HAP-1 (cell line): Measurements from ENCODE around the gene FNBP1.

Experiments used
- DNase-seq, 2 experiments: peaks; one replicate each; pipeline ENCODE4 v3.0.0-alpha.2; 2016 to 2020; ENCODE audit warnings: low spot score in 2 of 2
- H3K27me3 ChIP-seq: fragments of 250-450 bp; sonication (Bioruptor Pico); 2 replicates; pipeline ENCODE4 v1.5.1; 2020; ENCODE audit warnings: low read depth, mild to moderate bottlenecking, moderate library complexity
- H3K36me3 ChIP-seq: fragments of 250-450 bp; sonication (Bioruptor Pico); replicated peaks from 2 replicates; pipeline ENCODE4 v1.5.1; 2020; ENCODE audit warnings: mild to moderate bottlenecking
- H3K4me1 ChIP-seq: fragments of 250-450 bp; sonication (Bioruptor Pico); 2 replicates; pipeline ENCODE4 v1.5.1; 2020; ENCODE audit warnings: mild to moderate bottlenecking
- H3K4me3 ChIP-seq: fragments of 250-450 bp; sonication (Bioruptor Pico); 2 replicates; pipeline ENCODE4 v1.5.1; 2020; ENCODE audit warnings: mild to moderate bottlenecking, moderate library complexity
- H3K9me3 ChIP-seq: fragments of 250-450 bp; sonication (Bioruptor Pico); 2 replicates; pipeline ENCODE4 v1.5.1; 2020; ENCODE audit warnings: mild to moderate bottlenecking, moderate library complexity
- in situ Hi-C: fragments of 300-500 bp; cut with MboI; formaldehyde crosslinking; loops from 3 replicates; pipeline ENCODE4 v1.14.3; 2020; ENCODE audit warnings: low sequenced_read_pairs, inconsistent platforms, mixed read lengths

FNBP1 gene

DNA sequence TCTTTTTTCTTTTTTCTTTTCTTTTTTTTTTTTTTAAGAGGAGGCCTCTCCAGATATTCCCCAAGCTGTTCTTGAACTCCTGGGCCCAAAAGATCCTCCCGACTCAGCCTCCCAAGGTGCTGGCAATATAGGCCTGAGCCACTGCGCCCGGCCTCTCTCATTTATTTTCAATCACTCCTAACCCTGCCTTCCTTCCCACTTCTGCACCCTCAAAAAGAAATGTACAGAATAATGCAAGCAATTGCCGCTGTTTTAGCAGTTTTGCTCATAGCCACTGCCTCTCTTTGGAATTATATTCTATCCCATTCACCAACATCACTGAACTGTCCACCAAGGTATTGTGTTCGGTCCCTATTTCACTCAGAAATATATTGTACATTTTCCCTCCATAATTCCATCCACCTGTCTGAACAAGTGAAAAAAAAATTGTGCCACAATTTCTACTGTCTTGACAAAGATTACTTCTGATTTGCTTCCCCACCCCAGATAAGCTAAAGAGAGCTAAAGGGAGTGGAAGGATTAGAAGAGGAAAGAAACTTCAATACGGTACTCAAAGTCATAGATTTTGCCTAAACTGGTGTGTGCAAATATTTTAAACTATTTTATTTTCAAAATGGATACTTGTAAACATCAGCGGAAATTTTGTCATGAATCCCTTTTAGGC lies 1.9 kb downstream of the FNBP1 start:
- Histone ChIP-seq H3K4me1 (peaks cover 30% of the 10 kb centered on the region), H3K36me3 (no peaks in the 10 kb centered on the region), H3K9me3 (no peaks in the 10 kb centered on the region), H3K4me3 (peak overlapping the region; percentile 56), H3K27me3 (no peaks in the 10 kb centered on the region)
- DNase-seq, result no peak
- in situ Hi-C loops, result no loop called here

DNA sequence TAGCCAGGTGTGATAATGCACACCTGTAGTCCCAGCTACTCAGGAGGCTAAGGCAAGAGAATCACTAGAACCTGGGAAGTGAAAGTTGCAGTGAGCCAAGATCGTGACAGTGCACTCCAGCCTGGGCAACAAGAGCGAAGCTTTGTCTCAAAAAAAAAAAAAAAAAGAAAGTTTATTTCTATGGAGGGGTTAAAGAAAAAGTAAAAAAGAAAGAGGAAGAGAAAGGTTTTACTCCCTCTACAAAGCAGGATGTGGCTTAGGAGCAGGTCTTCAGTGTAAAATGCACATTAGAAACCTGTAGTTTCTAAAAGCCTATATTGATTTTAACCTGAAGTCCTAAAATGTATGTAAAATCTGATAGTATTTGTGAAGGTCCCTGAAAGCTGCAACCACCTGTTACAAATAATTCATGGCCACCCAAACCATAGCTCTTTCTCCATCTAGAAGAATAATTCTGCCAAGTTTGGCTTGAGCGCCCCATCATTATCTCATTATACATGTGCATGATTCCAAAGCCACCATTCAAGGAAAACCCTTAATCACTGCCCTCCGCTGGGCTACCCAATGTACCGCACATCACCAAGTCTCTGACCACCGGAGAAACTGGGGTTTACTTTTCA lies 3.4 kb downstream of the FNBP1 start:
- in situ Hi-C loops, result no loop called here
- Histone ChIP-seq H3K4me1 (peaks cover 23% of the 10 kb centered on the region), H3K36me3 (no peaks in the 10 kb centered on the region), H3K4me3 (no peak overlapping the region), H3K9me3 (no peaks in the 10 kb centered on the region), H3K27me3 (no peaks in the 10 kb centered on the region)
- DNase-seq, result peak in 1 of 2 experiments; percentile 43

DNA sequence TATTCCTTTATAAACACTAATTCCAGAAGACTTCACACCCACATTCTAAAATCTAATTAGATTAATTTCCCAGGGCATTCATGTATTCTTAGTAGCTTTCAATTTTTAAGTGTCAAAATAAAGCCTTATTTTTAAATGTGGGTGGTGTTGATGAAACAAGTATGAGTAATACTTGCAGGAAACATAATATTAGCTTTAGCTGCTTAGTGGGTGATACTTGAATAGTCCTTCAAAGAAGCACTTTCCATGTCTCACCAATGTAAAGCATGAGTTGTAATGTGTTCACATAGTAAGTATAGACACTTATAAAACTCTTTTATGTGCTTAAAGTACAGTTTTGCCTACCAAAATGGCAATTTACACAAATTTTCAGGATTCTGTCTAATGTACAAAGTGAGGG lies 6.9 kb downstream of the FNBP1 start:
- peaks cover 7% of the 10 kb centered on the region for H3K4me1 ChIP-seq
- DNase-seq, result no peak
- H3K27me3 ChIP-seq, result no peaks in the 10 kb centered on the region
- no peaks in the 10 kb centered on the region for H3K9me3 ChIP-seq
- no peak overlapping the region for H3K4me3 ChIP-seq
- in situ Hi-C loops, result no loop called here
- H3K36me3 ChIP-seq, result no peaks in the 10 kb centered on the region

- peaks cover under 1% of the 10 kb centered on the region; the same call in 1 of the 2 replicates for H3K4me1 ChIP-seq
- no peaks in the 10 kb centered on the region for H3K36me3 ChIP-seq
- no peak overlapping the region for H3K4me3 ChIP-seq
- in situ Hi-C loops, result no loop called here
- DNase-seq, result no peak
- H3K27me3 ChIP-seq, result no peaks in the 10 kb centered on the region
- H3K9me3 ChIP-seq, result no peaks in the 10 kb centered on the region
Observed at GRCh38 chr9:130034570-130034969, 8.4 kb downstream of the FNBP1 start.

GRCh38 chr9:130030651-130031127 lies 12.3 kb downstream of the FNBP1 start:
- H3K27me3 ChIP-seq, result no peaks in the 10 kb centered on the region
- H3K36me3 ChIP-seq, result no peaks in the 10 kb centered on the region
- DNase-seq, result no peak
- in situ Hi-C loops, result no loop called here
- no peaks in the 10 kb centered on the region for H3K4me1 ChIP-seq
- no peaks in the 10 kb centered on the region for H3K9me3 ChIP-seq
- no peak overlapping the region for H3K4me3 ChIP-seq

GRCh38 chr9:130029223-130029973 lies 13.6 kb downstream of the FNBP1 start:
- DNase-seq, result no peak
- H3K4me3 ChIP-seq, result no peak overlapping the region
- H3K36me3 ChIP-seq, result no peaks in the 10 kb centered on the region
- in situ Hi-C loops, result no loop called here
- no peaks in the 10 kb centered on the region for H3K4me1 ChIP-seq
- H3K27me3 ChIP-seq, result no peaks in the 10 kb centered on the region
- no peaks in the 10 kb centered on the region for H3K9me3 ChIP-seq

DNA sequence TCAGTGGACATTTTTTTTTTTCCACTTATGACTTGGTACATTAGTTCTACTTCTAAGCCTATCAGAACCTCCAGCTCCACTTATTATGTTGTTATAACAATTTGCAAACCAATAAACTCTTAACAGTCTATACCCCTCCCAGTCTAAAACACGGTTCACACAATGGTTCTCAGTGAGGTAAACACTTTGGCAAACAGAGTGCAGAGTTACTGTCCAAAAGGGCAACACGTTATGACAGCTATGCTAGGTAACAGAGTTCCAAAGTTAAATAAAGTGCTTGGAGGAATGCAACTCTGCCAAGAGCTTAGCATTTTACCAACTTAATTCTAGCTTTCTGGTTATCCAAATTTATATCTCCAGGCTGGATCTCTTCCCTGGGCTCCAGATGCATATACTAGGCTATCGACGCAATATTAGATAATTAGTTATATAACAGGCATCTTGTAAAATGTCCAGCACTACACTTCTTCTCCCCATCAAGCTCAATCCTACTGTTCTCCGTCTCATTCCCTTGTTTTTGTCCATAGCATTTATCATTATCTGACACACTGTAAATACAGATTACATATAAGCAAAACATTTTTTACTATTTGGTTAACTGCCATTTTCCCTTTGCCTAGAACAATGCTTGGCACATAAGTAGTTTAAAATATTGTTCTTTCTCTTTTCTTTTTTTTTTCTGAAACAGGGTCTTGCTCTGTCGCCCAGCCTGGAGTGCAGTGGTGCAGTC lies 14.3 kb downstream of the FNBP1 start:
- Histone ChIP-seq H3K4me3 (no peak overlapping the region), H3K36me3 (no peaks in the 10 kb centered on the region), H3K9me3 (no peaks in the 10 kb centered on the region), H3K27me3 (no peaks in the 10 kb centered on the region), H3K4me1 (no peaks in the 10 kb centered on the region)
- DNase-seq, result no peak
- in situ Hi-C loops, result no loop called here

DNA sequence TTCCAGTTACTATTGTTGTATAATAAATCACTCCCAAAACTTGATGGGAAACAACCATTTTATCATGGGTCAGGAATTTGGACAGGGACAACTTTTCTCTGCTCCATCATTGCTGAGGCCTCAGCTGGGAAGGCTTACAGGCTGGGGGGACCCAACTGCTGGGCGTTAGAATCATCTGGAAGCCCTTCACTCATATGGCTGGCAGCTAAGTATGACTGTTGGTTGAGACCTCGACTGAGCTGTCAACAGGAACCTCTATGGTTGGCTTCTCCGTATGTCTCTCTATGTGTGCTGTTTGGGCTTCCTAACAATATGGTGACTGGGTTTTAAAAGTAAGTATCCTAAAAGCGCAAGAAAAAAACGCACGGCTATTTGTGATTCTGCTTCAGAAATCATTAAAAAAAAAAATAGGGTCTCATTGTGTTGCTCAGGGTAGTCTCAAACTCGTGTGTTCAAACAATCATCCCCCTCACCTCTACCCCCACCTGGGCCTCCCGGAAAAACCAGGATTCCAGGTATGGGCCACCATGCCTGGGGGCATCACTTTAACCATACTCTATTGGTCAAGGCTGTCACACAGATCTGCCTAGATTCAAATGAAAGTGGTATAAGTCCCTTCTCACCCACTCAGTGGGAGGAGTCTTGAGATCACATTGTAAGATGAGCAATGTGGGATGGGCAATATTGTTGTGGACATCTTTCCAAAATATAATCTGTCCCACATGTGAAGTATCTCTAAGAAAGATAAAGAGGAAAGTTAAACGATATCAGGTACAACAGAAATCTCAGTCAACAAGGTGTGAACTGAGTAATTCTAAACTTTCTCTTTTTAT lies 15.2 kb downstream of the FNBP1 start:
- in situ Hi-C loops, result no loop called here
- Histone ChIP-seq H3K9me3 (no peaks in the 10 kb centered on the region), H3K4me3 (no peak overlapping the region), H3K36me3 (no peaks in the 10 kb centered on the region), H3K27me3 (no peaks in the 10 kb centered on the region), H3K4me1 (no peaks in the 10 kb centered on the region)
- DNase-seq, result no peak

GRCh38 chr9:130026583-130027340 lies 16.2 kb downstream of the FNBP1 start:
- no peaks in the 10 kb centered on the region for H3K4me1 ChIP-seq
- DNase-seq, result no peak
- no peaks in the 10 kb centered on the region for H3K27me3 ChIP-seq
- in situ Hi-C loops, result no loop called here
- H3K36me3 ChIP-seq, result no peaks in the 10 kb centered on the region
- H3K4me3 ChIP-seq, result no peak overlapping the region
- H3K9me3 ChIP-seq, result no peaks in the 10 kb centered on the region

DNA sequence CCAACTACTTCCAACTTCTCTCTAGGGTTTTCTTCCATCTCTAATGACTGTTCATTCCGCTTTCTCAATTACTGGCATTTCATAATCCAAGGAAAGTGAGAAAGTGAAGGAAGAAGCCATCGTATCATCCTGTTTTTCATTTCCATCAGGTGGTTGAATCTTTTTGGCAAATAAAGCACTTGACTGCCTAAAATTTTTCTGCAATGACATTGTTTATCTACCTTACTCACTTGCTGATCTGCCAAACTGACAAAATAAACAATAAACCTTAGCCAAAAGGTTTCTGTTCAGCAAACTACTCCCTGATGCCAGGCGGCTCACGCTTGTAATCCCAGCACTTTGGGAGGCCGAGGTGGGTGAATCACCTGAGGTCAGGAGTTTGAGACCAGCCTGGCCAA lies 18.4 kb downstream of the FNBP1 start:
- no peak for DNase-seq
- no peak overlapping the region for H3K4me3 ChIP-seq
- no peaks in the 10 kb centered on the region; the same call in 1 of the 2 replicates for H3K36me3 ChIP-seq
- in situ Hi-C loops, result no loop called here
- H3K4me1 ChIP-seq, result peaks cover 2% of the 10 kb centered on the region; the same call in 1 of the 2 replicates
- no peaks in the 10 kb centered on the region for H3K9me3 ChIP-seq
- H3K27me3 ChIP-seq, result no peaks in the 10 kb centered on the region

- in situ Hi-C loops, result no loop called here
- no peak overlapping the region for H3K4me3 ChIP-seq
- no peak for DNase-seq
- no peaks in the 10 kb centered on the region for H3K9me3 ChIP-seq
- peaks cover 2% of the 10 kb centered on the region; the same call in 1 of the 2 replicates for H3K4me1 ChIP-seq
- no peaks in the 10 kb centered on the region for H3K27me3 ChIP-seq
- no peaks in the 10 kb centered on the region; the same call in 1 of the 2 replicates for H3K36me3 ChIP-seq
Observed at GRCh38 chr9:130023994-130024596, 18.9 kb downstream of the FNBP1 start.

DNA sequence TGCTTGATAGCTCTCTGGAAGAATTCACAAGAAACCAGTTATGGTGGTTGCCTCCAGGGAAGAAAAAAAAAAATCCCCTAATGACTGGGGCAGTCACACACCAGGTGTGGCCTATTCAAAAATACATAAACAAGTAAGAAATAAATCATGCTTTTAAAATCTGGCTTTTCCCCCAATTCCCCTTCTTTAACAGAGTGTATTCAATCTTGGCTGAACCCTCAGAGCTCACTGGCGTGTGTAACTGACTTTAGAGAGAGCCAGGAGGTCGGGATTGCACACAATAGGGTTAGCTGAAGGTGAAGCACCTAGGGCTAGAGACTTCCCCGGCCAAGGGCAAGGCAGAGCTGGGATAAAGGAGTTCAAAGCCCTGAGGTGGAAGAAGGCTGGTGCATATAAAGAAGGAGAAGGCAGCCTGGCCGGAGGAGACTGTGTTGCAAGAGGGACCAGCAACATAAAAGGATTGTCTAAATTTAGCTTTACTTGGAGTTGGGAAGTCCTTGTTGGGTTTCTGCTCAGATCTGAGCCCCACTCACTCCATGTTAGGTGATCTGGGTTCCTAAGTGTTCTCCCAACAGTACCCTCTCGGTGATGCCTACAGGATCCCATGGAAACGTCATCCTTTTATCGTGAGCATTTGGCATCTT lies 19.7 kb downstream of the FNBP1 start:
- no peak for DNase-seq
- Histone ChIP-seq H3K4me3 (no peak overlapping the region), H3K27me3 (no peaks in the 10 kb centered on the region), H3K36me3 (no peaks in the 10 kb centered on the region; the same call in 1 of the 2 replicates), H3K9me3 (no peaks in the 10 kb centered on the region), H3K4me1 (peaks cover 2% of the 10 kb centered on the region; the same call in 1 of the 2 replicates)
- in situ Hi-C loops, result no loop called here
